Metanephros (tissue), 2 donors: ENCODE measurements around the gene SPHKAP. TPM values are rescaled to one million over a fixed set of nuclear protein-coding genes. Genes with fewer than 3 reads are reported as not detected.

ENCODE experiments used
- small RNA-seq: library from RNA; depleted of rRNA; stranded (forward); fragments of <200 nt; gene quantifications from one replicate; pipeline ENCODE3, GENCODE V24; 2014; ENCODE audit warnings: low replicate concordance
- total RNA-seq: library from RNA; depleted of rRNA; stranded (reverse); fragments of >200 nt; gene quantifications from one replicate; pipeline ENCODE4 v1.2.3, GENCODE V29; 2014

The SPHKAP gene
- 6.2 TPM for total RNA-seq

GRCh38 chr2:228181098-228182019 is at the start of gene SPHKAP:
TSS of gene SPHKAP (minus strand) at chr2:228181687. CDS start at chr2:228181598, 89 bp downstream.

Small RNA genes lying within 50 kb of the gene (small RNA-seq; reads per million reads assigned to genes)
- not detected for gene RNU6-624P
